ENCODE results near the gene SLX9. TPM values are rescaled to one million over a fixed set of nuclear protein-coding genes. Genes with fewer than 3 reads are reported as not detected.

The SLX9 gene
- total and polyA plus RNA-seq, 2 donors (not counting 1 experiment from before 2014, with no cell fraction given): 11.7 to 15.9 TPM

GRCh38 chr21:45004481-45005247, 64.8 kb downstream of the SLX9 start:
- H3K4me1 ChIP-seq (ENCODE audit: control insufficient read depth in 2 of 2, insufficient read depth in 2 of 2, low read length in 2 of 2): peaks cover 2 to 6% of the 10 kb centered on the region in 2 donors
- intact Hi-C loops (cut with micrococcal nuclease): no loop called here
- TF ChIP-seq CTCF (IDR thresholded peaks at IDR 0.05) (no peak), EZH2 (IDR thresholded peaks at IDR 0.05; ENCODE audit: borderline replicate concordance, insufficient read depth, low read depth, low read length, poor library complexity, severe bottlenecking) (no peak)
- Mint-ChIP-seq H3K4me1 (peaks cover 4% of the 10 kb centered on the region), H3K27me3 (peaks cover 30% of the 10 kb centered on the region), H3K27ac (no peak overlapping the region), H3K4me3 (no peak overlapping the region), H3K9me3 (ENCODE audit: insufficient read depth) (peaks cover 2% of the 10 kb centered on the region)
- ChIA-PET CTCF (no interaction called here), POLR2A (no interaction called here)
- DNase-seq (no peak), ATAC-seq (ENCODE audit: low read depth) (no peak)
- peaks cover 0 to 22% (median 0%) of the 10 kb centered on the region in 3 donors for H3K9me3 ChIP-seq (ENCODE audit: control extremely low read depth in 1 of 3, control insufficient read depth in 2 of 3, insufficient read depth in 1 of 3, low read length in 2 of 3)
- no peak overlapping the region for H3K4me3 ChIP-seq (ENCODE audit: control extremely low read depth in 1 of 5, extremely low read depth in 1 of 5, insufficient read depth in 1 of 5, low read depth in 2 of 5, low read length in 4 of 5)
- no peak overlapping the region for H2AFZ ChIP-seq (ENCODE audit: insufficient read depth, low read depth, low read length, poor library complexity, severe bottlenecking)
- H3K36me3 ChIP-seq (replicated peaks in 1 of 2; ENCODE audit: control extremely low read depth in 1 of 2, control insufficient read depth in 1 of 2, extremely low read depth in 1 of 2, insufficient read depth in 2 of 2, low read length in 1 of 2): no peaks in the 10 kb centered on the region
- H3K27me3 ChIP-seq (replicated peaks in 1 of 4; ENCODE audit: control extremely low read depth in 1 of 4, control insufficient read depth in 3 of 4, insufficient read depth in 4 of 4, low read length in 3 of 4): peaks cover 0 to 7% (median 0%) of the 10 kb centered on the region in 4 experiments
- H3K9ac ChIP-seq (ENCODE audit: low read length): no peak overlapping the region
- no peaks in the 10 kb centered on the region for H4K20me1 ChIP-seq (ENCODE audit: control insufficient read depth, insufficient read depth, low read length, poor library complexity, severe bottlenecking)
- no peak overlapping the region for H3K4me2 ChIP-seq (replicated peaks; ENCODE audit: low read depth, low read length, poor library complexity, severe bottlenecking)
- no peaks in the 10 kb centered on the region for H3K79me2 ChIP-seq (ENCODE audit: control insufficient read depth, insufficient read depth, low read length)
- 86% methylated on average over 33 of the region's 40 CpGs for WGBS (ENCODE audit: insufficient coverage)
- no peak overlapping the region for H3K27ac ChIP-seq (ENCODE audit: low read length in 2 of 2)

- intact Hi-C loops (cut with micrococcal nuclease): no loop called here
Observed at GRCh38 chr21:45006536-45007095, 66.8 kb downstream of the SLX9 start.

More at GRCh38 chr21:45006536-45007095, 66.8 kb downstream of the SLX9 start:
- peaks cover 2% of the 10 kb centered on the region for H3K9me3 Mint-ChIP-seq (ENCODE audit: insufficient read depth)
- 91% methylated on average over 8 of the region's 9 CpGs for WGBS (ENCODE audit: insufficient coverage)
- H3K4me3 Mint-ChIP-seq: no peak overlapping the region
- Histone ChIP-seq H3K27me3 (replicated peaks in 1 of 4; ENCODE audit: control extremely low read depth in 1 of 4, control insufficient read depth in 3 of 4, insufficient read depth in 4 of 4, low read length in 3 of 4) (no peaks in the 10 kb centered on the region), H3K4me3 (ENCODE audit: control extremely low read depth in 1 of 5, extremely low read depth in 1 of 5, insufficient read depth in 1 of 5, low read depth in 2 of 5, low read length in 4 of 5) (no peak overlapping the region), H3K36me3 (replicated peaks in 1 of 2; ENCODE audit: control extremely low read depth in 1 of 2, control insufficient read depth in 1 of 2, extremely low read depth in 1 of 2, insufficient read depth in 2 of 2, low read length in 1 of 2) (no peaks in the 10 kb centered on the region), H3K9me3 (ENCODE audit: control extremely low read depth in 1 of 3, control insufficient read depth in 2 of 3, insufficient read depth in 1 of 3, low read length in 2 of 3) (peaks cover 0 to 13% (median 0%) of the 10 kb centered on the region in 3 donors), H3K4me1 (ENCODE audit: control insufficient read depth in 2 of 2, insufficient read depth in 2 of 2, low read length in 2 of 2) (no peaks in the 10 kb centered on the region), H3K9ac (ENCODE audit: low read length) (no peak overlapping the region), H4K20me1 (ENCODE audit: control insufficient read depth, insufficient read depth, low read length, poor library complexity, severe bottlenecking) (no peaks in the 10 kb centered on the region), H3K79me2 (ENCODE audit: control insufficient read depth, insufficient read depth, low read length) (no peaks in the 10 kb centered on the region), H2AFZ (ENCODE audit: insufficient read depth, low read depth, low read length, poor library complexity, severe bottlenecking) (no peak overlapping the region), H3K27ac (ENCODE audit: low read length in 2 of 2) (no peak overlapping the region), H3K4me2 (replicated peaks; ENCODE audit: low read depth, low read length, poor library complexity, severe bottlenecking) (no peak overlapping the region)
- no peak for TF ChIP-seq EZH2 (IDR thresholded peaks at IDR 0.05; ENCODE audit: borderline replicate concordance, insufficient read depth, low read depth, low read length, poor library complexity, severe bottlenecking)
- ChIA-PET POLR2A (no interaction called here), CTCF (no interaction called here)
- DNase-seq (no peak), ATAC-seq (ENCODE audit: low read depth) (no peak)
- H3K27ac Mint-ChIP-seq: no peak overlapping the region
- H3K27me3 Mint-ChIP-seq: peaks cover 28% of the 10 kb centered on the region
- H3K4me1 Mint-ChIP-seq: no peaks in the 10 kb centered on the region
